ENCODE measurements around the gene ATXN7L1.

The ATXN7L1 gene

DNA sequence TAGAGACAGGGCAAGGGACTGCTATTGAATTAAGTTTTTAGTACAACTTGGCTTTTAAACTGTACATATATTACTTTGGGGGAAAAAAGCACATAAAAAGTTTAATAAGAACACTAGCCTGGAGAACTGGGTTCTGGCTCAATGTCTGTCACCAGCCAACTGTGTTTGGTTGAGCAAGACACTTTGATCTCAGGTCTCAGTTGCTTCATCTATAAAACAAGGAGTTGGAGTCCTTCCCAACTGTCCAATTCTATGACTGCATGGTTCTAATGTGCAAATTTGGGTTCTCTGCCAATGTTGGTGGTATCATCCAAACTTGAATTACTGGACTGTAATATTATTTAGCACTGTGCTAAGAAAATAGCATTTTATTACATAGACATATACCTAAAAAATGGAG is 50.3 kb downstream of the ATXN7L1 start:
- no peak for DNase-seq

DNA sequence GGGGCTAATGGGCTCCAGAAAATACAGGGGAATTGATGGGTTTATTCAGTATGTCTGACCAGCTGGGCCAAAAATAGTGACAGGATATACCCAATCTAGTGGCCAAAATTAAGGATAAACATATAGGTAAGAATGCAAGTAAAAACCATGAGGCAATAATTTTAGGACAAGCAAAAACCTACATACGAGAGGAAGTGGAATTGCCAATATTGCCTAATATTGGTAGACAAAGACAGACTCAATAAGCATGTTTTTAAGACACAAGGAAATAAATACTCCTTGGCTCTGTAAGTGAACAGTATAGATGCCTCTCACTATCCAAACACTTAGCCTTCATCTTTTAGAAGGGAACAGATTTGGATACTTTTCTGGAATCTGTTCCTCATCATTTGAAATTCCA is 51.0 kb downstream of the ATXN7L1 start:
- DNase-seq, result no peak

GRCh38 chr7:105822806-105823205 is 53.6 kb downstream of the ATXN7L1 start:
- DNase-seq, result no peak

- no peak for DNase-seq
Measured at GRCh38 chr7:105821527-105821926, 54.9 kb downstream of the ATXN7L1 start.

DNA sequence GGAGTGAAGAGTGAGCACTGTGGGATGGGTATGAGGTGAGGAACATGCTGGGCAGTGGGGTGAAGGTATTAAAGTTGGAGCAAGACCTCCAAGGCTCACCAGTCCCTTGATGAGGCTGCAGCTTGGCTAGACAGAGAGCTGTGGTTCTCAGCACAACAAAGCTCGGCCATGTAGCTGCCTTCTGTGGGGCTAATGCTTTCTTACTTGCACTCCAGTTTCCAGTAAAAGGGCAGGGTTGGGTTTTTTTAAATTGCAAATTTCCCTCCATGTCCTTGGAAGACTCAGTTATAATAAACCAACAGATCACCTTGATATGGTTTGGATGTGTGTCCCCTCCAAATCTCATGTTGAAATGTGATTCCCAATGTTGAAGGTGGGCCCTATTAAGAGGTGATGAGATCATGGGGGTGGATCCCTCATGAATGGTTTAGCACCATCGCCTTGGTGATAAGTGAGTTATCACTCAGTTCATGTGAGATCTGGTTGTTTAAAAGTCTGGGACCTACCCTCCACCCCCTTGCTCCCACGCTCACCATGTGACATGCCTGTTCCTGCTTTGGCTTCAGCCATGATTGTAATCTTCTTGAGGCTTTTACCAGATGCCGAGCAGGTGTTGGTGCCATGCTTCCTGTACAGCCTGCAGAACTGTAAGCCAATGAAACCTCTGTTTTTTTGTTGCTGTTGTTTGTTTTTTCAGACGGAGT is 55.9 kb downstream of the ATXN7L1 start:
- no peak for DNase-seq

DNA sequence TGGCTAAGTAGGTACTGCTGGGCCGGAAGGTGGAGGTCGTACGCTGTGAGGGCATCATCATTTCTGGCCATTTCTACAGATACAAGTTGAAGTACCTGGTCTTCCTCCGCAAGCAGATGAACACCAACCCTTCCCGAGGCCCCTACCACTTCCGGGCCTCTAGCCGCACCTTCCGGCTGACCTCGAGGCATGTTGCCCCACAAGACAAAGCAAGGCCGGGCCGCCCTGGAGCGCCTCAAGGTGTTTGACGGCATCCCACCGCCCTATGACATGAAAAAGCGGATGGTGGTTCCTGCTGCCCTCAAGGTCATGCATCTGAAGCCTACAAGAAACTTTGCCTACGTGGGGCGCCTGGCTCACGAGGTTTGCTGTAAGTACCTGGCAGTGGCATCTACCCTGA is 56.8 kb downstream of the ATXN7L1 start:
- DNase-seq, result no peak

DNA sequence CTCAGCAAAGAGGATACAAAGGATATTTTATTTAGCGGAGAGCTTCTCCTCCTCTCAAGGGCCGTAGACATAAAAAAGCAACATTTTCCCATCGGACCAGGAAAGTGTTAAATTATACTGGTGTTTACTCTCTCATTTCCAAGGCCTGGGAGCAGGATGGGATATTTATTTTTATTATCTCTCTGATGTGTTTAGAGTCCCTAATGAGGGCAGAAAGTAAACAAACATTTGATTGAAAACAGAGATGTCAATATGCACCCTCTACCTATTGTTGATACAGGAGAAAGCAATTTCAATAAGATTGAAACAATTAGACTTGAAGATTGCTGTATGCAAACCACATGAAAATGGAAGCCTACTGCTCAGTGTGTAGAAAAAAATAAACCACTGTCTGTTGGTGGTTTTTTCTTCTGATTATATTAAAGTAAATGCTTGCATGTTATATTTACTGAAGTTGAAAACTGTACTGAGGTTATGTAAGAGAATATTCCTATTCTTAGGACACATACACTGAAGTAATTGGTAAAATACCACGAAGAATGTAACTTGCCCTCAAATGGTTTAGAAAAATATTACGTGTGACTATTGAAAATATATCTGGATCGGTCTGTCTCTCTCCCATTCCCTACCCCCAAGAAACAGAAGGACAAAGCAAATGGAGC is 59.3 kb downstream of the ATXN7L1 start:
- no peak for DNase-seq

- DNase-seq, result no peak
Measured at GRCh38 chr7:105816266-105816843, 60.0 kb downstream of the ATXN7L1 start.

GRCh38 chr7:105815576-105815975 is 60.8 kb downstream of the ATXN7L1 start:
- no peak for DNase-seq

- DNase-seq, result no peak
Measured at GRCh38 chr7:105814481-105814880, 61.9 kb downstream of the ATXN7L1 start.

- DNase-seq, result no peak
Measured at GRCh38 chr7:105811189-105811847, 65.1 kb downstream of the ATXN7L1 start.

DNA sequence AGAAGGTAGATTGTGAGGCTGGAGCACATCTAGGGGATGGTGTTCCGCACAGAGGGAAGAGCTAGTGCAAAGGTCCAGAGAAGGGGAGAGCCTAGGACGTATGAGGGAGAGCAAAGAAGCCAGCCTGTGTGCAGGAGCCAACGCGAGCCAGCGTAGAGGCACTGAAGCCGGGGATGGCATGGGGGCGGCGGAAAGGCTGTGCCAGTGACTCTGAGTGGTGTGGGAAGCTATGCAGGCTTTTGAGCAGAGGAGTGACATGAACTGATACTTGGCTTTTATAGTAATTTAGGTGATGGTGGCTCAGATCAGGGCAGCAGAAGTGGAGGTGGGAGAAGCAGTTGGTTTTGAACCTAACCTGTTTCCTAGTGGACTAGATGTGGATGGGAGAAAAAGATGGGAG is 65.8 kb downstream of the ATXN7L1 start:
- no peak for DNase-seq

DNA sequence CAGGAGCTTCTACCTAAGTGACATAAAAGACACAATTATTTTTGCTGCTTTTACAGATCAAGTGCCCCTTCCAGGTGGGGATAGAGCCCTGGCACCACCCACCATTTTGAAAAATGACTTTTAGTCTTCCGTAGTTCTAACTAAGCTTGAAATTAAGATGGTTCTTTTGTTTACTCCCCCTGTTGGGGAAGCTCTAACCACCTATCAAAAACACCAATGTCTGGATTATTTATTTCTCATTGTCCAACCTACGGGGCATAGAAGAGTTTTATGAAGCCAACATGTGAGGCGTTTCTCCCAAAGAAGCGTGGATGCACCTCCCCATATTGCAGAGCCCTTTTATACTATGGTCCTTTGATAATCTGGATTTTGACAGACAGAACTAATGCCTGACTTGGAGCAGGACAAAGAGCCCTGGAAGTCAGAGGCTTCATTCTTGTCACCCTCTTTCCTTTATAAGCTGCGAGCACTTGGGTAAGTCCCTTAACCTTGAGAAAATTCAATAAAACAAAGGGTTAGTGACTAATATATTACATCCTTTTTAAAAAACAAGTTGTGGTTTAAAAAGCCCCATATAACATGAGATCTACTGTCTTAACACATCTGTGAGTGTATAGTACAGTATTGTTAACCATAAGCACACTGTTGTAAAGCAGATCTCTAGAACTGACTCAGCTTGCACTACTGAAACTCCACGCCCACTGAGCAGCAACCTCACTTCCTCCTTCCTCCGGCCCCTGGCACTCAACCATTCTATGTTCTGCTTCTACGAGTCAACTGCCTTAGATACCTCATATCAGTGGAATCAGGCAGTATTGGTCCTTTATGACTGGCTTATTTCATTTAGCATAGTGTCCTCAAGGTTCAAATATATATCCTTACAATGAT is 67.5 kb downstream of the ATXN7L1 start:
- DNase-seq, result no peak

DNA sequence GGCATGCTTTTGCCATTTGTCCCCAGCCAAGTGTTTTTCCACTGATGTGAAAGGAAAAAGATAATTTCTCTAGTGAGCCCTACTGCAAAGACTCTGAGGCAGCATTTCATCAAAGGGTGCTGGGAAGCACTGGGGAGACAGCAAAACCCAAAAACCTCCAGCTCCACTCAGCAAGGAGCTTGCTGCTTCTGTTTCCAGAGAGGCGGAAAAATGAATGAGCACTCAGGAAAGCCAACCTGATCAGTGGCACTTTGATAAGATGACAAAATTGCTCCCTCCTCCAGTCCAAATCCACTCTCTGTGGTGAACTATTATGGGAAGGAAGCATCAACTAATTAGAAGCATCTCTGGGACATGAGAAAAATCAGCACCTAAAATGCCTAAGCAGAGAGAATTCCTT is 68.2 kb downstream of the ATXN7L1 start:
- DNase-seq, result no peak

DNA sequence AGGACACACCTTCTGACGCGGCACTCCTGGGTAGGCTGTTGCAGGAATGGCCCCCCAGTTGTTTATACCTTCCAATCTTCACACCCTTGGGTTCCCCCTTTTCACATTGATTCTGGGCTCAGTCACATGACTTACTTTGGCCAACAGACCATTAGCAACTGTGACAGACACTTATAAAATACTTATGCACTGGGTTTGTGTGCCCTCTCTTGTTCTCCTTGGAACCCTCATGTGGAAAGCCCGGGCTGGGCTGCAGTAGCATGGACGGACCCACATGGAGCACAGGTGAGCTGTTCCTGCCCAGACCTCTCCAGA is 69.0 kb downstream of the ATXN7L1 start:
- DNase-seq, result no peak

- DNase-seq, result no peak
Measured at GRCh38 chr7:105806592-105807447, 69.6 kb downstream of the ATXN7L1 start.

DNA sequence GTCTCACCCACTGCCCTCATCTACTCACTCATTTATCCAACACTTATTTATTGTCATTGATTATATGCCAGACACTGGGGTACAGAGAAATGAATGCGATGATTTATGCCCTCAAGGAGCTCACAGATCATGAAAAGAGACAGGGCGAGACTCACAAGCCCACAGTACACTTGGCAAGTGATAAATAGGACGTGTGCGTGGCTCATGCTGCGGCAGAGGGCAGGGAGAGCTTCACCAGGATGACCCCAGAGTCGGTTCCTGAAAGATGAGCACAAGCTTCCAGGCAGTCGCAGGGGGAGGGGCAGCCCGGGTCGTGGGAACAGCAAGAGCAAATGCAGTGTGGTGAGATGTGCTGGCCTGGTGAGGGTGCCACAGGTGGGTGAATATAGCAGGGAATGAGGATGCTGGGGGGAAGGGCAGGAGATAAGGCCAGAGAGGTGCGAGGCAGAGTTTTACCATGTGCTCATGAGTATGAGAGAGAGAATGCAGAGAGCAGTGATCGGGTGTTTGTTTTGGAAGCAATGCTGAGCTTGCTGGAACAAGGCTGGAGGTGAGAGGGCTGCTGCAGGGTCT is 70.9 kb downstream of the ATXN7L1 start:
- no peak for DNase-seq

- no peak for DNase-seq
Measured at GRCh38 chr7:105803429-105803736, 73.0 kb downstream of the ATXN7L1 start.

GRCh38 chr7:105802604-105803428 is 73.6 kb downstream of the ATXN7L1 start:
- no peak for DNase-seq

- no peak for DNase-seq
Measured at GRCh38 chr7:105800849-105801534, 75.4 kb downstream of the ATXN7L1 start.
